H1 (cell line): ENCODE data around the gene KISS1R. TPM values are rescaled to one million over a fixed set of nuclear protein-coding genes. Genes with fewer than 3 reads are reported as not detected.

ENCODE experiments used
- CTCF ChIA-PET: fragments of 300-600 bp; sonication (Branson Sonifier 250); formaldehyde crosslinking; loops from one replicate; lab custom pipeline; 2021; ENCODE audit not compliant: partially characterized antibody; lab: Charles Lee
- POLR2A ChIA-PET: fragments of 300-600 bp; sonication (Branson Sonifier 250); formaldehyde crosslinking; loops from one replicate; lab custom pipeline; 2021; ENCODE audit warnings: inconsistent platforms; ENCODE audit not compliant: partially characterized antibody; lab: Charles Lee
- DNase-seq, 2 experiments: peaks; one replicate each; pipeline versions ENCODE4 v3.0.0 to v3.0.0-alpha.2; 2010 to 2022; ENCODE audit warnings: low spot score in 2 of 2, low read depth in 1 of 2, mixed read lengths in 1 of 2
- FAIRE-seq: peaks from 2 replicates; lab custom pipeline; 2011; peaks lifted over from hg19 to GRCh38; lab: Jason Lieb, UNC
- H2AFZ ChIP-seq: 2 replicates; pipeline ENCODE4 v1.8.1; 2012; ENCODE audit warnings: low read length, inconsistent platforms
- H2AK5ac ChIP-seq: 2 replicates; pipeline ENCODE4 v1.6.1; 2013; ENCODE audit warnings: low read depth, low read length
- H2BK120ac ChIP-seq: replicated peaks from 2 replicates; pipeline ENCODE3; 2013; ENCODE audit warnings: low read depth, low read length, inconsistent platforms
- H2BK12ac ChIP-seq: 2 replicates; pipeline ENCODE4 v1.6.1; 2013; ENCODE audit warnings: low read depth, low read length
- H2BK15ac ChIP-seq: 2 replicates; pipeline ENCODE4 v1.6.1; 2013; ENCODE audit warnings: low read length
- H2BK20ac ChIP-seq: 2 replicates; pipeline ENCODE4 v1.6.1; 2013; ENCODE audit warnings: low read length
- H2BK5ac ChIP-seq: 2 replicates; pipeline ENCODE4 v1.6.1; 2013; ENCODE audit warnings: low read depth, low read length
- H3K14ac ChIP-seq: 2 replicates; pipeline ENCODE4 v1.6.1; 2013; ENCODE audit warnings: inconsistent platforms; ENCODE audit not compliant: insufficient read length
- H3K18ac ChIP-seq: 2 replicates; pipeline ENCODE4 v1.6.1; 2013; ENCODE audit warnings: low read length; ENCODE audit errors: extremely low read depth
- H3K23ac ChIP-seq: 2 replicates; pipeline ENCODE4 v1.6.1; 2013; ENCODE audit warnings: inconsistent platforms; ENCODE audit not compliant: insufficient read length
- H3K23me2 ChIP-seq: 2 replicates; pipeline ENCODE4 v1.6.1; 2013; ENCODE audit warnings: low read depth, low read length
- H3K27ac ChIP-seq: 2 replicates; pipeline ENCODE4 v1.6.1; 2011; ENCODE audit warnings: low read depth, low read length, inconsistent platforms
- H3K27me3 ChIP-seq, 4 experiments: replicated peaks in 1 of 4; 1 replicate in 1 of 4; 2 replicates in 3 of 4; pipeline versions ENCODE4 v1.6.1 to v1.8.1; 2011 to 2013; ENCODE audit warnings: low read length in 3 of 4, mild to moderate bottlenecking in 3 of 4, inconsistent platforms in 2 of 4, mixed read lengths in 2 of 4, moderate library complexity in 1 of 4; ENCODE audit not compliant: control insufficient read depth in 3 of 4, insufficient read depth in 3 of 4; ENCODE audit errors: extremely low read depth in 1 of 4
- H3K36me3 ChIP-seq, 4 experiments: 2 replicates each; pipeline versions ENCODE4 v1.6.1 to v1.8.1; 2011 to 2013; ENCODE audit warnings: mild to moderate bottlenecking in 4 of 4, low read length in 3 of 4, moderate library complexity in 2 of 4, control low read depth in 1 of 4, inconsistent platforms in 1 of 4; ENCODE audit not compliant: insufficient read depth in 4 of 4, control insufficient read depth in 2 of 4
- H3K4ac ChIP-seq: replicated peaks from 2 replicates; pipeline ENCODE3; 2013; ENCODE audit warnings: low read length, low read depth, mixed read lengths, inconsistent platforms; ENCODE audit not compliant: insufficient read length
- H3K4me1 ChIP-seq, 4 experiments: replicated peaks in 1 of 4; 1 replicate in 1 of 4; 2 replicates in 3 of 4; pipeline versions ENCODE4 v1.6.1 to v1.8.1; 2011 to 2013; ENCODE audit warnings: low read length in 3 of 4, inconsistent platforms in 2 of 4, mixed read lengths in 1 of 4; ENCODE audit not compliant: insufficient read depth in 4 of 4, control insufficient read depth in 3 of 4
- H3K4me2 ChIP-seq, 2 experiments: 2 replicates each; pipeline versions ENCODE4 v1.6.1 to v1.8.1; 2011 to 2013; ENCODE audit warnings: low read depth in 2 of 2, low read length in 2 of 2, control low read depth in 1 of 2, inconsistent platforms in 1 of 2, mild to moderate bottlenecking in 1 of 2; ENCODE audit not compliant: insufficient read depth in 1 of 2
- H3K4me3 ChIP-seq, 4 experiments: fragments of 200-600, 300-600 bp in 1 of 4; sonication (generic), shearing (Covaris generic), sonication (Bioruptor Twin) in 1 of 4; 2 replicates each; pipeline versions ENCODE4 v1.5.1 to v1.8.1; 2011 to 2016; ENCODE audit warnings: low read length in 4 of 4, low read depth in 3 of 4, control low read depth in 2 of 4, inconsistent platforms in 2 of 4, mild to moderate bottlenecking in 2 of 4, mixed read lengths in 1 of 4, moderate library complexity in 1 of 4; ENCODE audit not compliant: insufficient read depth in 2 of 4; ENCODE audit errors: extremely low read depth in 1 of 4
- H3K56ac ChIP-seq: replicated peaks from 2 replicates; pipeline ENCODE3; 2013; ENCODE audit warnings: low read depth, mild to moderate bottlenecking, mixed read lengths, low read length, inconsistent platforms; ENCODE audit not compliant: insufficient read length
- H3K79me1 ChIP-seq: 2 replicates; pipeline ENCODE4 v1.6.1; 2013; ENCODE audit warnings: low read depth, low read length, control low read depth
- H3K79me2 ChIP-seq, 2 experiments: 2 replicates each; pipeline versions ENCODE4 v1.6.1 to v1.8.1; 2012 to 2013; ENCODE audit warnings: low read length in 2 of 2, mild to moderate bottlenecking in 2 of 2, inconsistent platforms in 1 of 2; ENCODE audit not compliant: insufficient read depth in 2 of 2, control insufficient read depth in 1 of 2
- H3K9ac ChIP-seq, 4 experiments: replicated peaks in 1 of 4; 1 replicate in 1 of 4; 2 replicates in 3 of 4; pipeline versions ENCODE4 v1.6.1 to v1.8.1; 2011 to 2013; ENCODE audit warnings: low read depth in 3 of 4, low read length in 3 of 4, control low read depth in 2 of 4, mild to moderate bottlenecking in 2 of 4, moderate library complexity in 2 of 4, inconsistent platforms in 1 of 4; ENCODE audit errors: extremely low read depth in 1 of 4
- H3K9me3 ChIP-seq, 2 experiments: 2 replicates each; pipeline versions ENCODE4 v1.6.1 to v1.8.1; 2012 to 2013; ENCODE audit warnings: mild to moderate bottlenecking in 2 of 2, moderate library complexity in 2 of 2, control low read depth in 1 of 2, inconsistent platforms in 1 of 2, low read depth in 1 of 2, low read length in 1 of 2, mixed read lengths in 1 of 2; ENCODE audit not compliant: insufficient read depth in 2 of 2
- H4K20me1 ChIP-seq, 2 experiments: replicated peaks in 1 of 2; 2 replicates each; pipeline versions ENCODE3 to v1.8.1; 2011 to 2013; ENCODE audit warnings: inconsistent platforms in 2 of 2, low read length in 2 of 2, mild to moderate bottlenecking in 1 of 2; ENCODE audit not compliant: insufficient read depth in 2 of 2, control insufficient read depth in 1 of 2
- H4K5ac ChIP-seq: 2 replicates; pipeline ENCODE4 v1.6.1; 2013; ENCODE audit warnings: low read length, low read depth, mixed read lengths, inconsistent platforms; ENCODE audit not compliant: insufficient read length
- H4K8ac ChIP-seq: 2 replicates; pipeline ENCODE4 v1.8.0; 2013; ENCODE audit warnings: mild to moderate bottlenecking, moderate library complexity, low read length, inconsistent platforms; ENCODE audit not compliant: insufficient read depth; ENCODE audit errors: extremely low read depth
- H4K91ac ChIP-seq: replicated peaks from 2 replicates; pipeline ENCODE3; 2013; ENCODE audit warnings: low read length, mixed read lengths, inconsistent platforms; ENCODE audit not compliant: insufficient read length
- JUN ChIP-seq: IDR thresholded peaks from 2 replicates; pipeline ENCODE4 v1.6.1; 2011; ENCODE audit warnings: low read depth, mild to moderate bottlenecking, improper control_type of control experiment, low read length
- JUND ChIP-seq: IDR thresholded peaks from 2 replicates; pipeline ENCODE4 v1.6.1; 2011; ENCODE audit warnings: mild to moderate bottlenecking, improper control_type of control experiment, low read length
- SIX5 ChIP-seq: IDR thresholded peaks from 2 replicates; pipeline ENCODE4 v1.6.1; 2011; ENCODE audit warnings: mild to moderate bottlenecking, low read depth, low read length
- SP1 ChIP-seq: IDR thresholded peaks from 2 replicates; pipeline ENCODE4 v1.6.1; 2011; ENCODE audit warnings: low read depth, low read length
- SRF ChIP-seq: IDR thresholded peaks from 2 replicates; pipeline ENCODE4 v1.6.1; 2011; ENCODE audit warnings: mild to moderate bottlenecking, low read depth, low read length, moderate library complexity
- WGBS, 2 experiments: shearing (Covaris generic) in 1 of 2; methylation state at CpG; one replicate each; pipeline versions ENCODE4 v1.1.6 to v1.1.7; 2013 to 2015; ENCODE audit warnings: low lambda C conversion rate in 2 of 2, mixed read lengths in 2 of 2, inconsistent platforms in 1 of 2, low coverage in 1 of 2, missing lambda C conversion rate in 1 of 2; ENCODE audit not compliant: insufficient replicate concordance in 2 of 2, insufficient coverage in 1 of 2, insufficient read length in 1 of 2; ENCODE audit errors: extremely low coverage in 1 of 2, missing lambda C conversion rate in 1 of 2; 5-methylcytosine and 5-hydroxymethylcytosine counted together
- polyA plus RNA-seq, 7 experiments: library from polyadenylated mRNA; depleted of rRNA in 3 of 7; stranded (reverse) in 5 of 7; unstranded in 2 of 7; fragments of >200 nt in 5 of 7; fragments of 200-250 nt in 2 of 7; gene quantifications; 1 replicate in 5 of 7; 2 replicates in 1 of 7; 4 replicates in 1 of 7; pipeline versions ENCODE4 v1.2.1 to v1.2.3, GENCODE V29; 2011 to 2013; ENCODE audit warnings: missing spikeins in 2 of 7, mixed read lengths in 2 of 7
- total RNA-seq: library from RNA; stranded (reverse); fragmentation: NEBNext Ultra II Directional; extraction: Animal tissue kit (Norgen Biotek cat#: 25700); gene quantifications from 2 replicates; pipeline ENCODE4 v1.2.1, GENCODE V29; 2021
- TF ChIP-seq, protein P1 (sequence below), 3 experiments: IDR thresholded peaks; 1 replicate in 2 of 3; 2 replicates in 1 of 3; pipeline versions ENCODE4 v1.5.1 to v1.6.1; 2011; ENCODE audit warnings: low read length in 3 of 3, mild to moderate bottlenecking in 3 of 3, inconsistent platforms in 2 of 3, low read depth in 1 of 3, moderate library complexity in 1 of 3; ENCODE audit not compliant: insufficient read depth in 1 of 3; ENCODE audit errors: control extremely low read depth in 1 of 3

KISS1R gene
- total and polyA plus RNA-seq, 2 of the 8 experiments (the other 6 are each of a cell fraction or from before 2014, with no cell fraction given), result 2.3 to 2.7 TPM

- TF ChIP-seq JUND (no peak), SIX5 (no peak), JUN (no peak), SP1 (no peak), SRF (no peak)
- TF ChIP-seq, protein P1, sequence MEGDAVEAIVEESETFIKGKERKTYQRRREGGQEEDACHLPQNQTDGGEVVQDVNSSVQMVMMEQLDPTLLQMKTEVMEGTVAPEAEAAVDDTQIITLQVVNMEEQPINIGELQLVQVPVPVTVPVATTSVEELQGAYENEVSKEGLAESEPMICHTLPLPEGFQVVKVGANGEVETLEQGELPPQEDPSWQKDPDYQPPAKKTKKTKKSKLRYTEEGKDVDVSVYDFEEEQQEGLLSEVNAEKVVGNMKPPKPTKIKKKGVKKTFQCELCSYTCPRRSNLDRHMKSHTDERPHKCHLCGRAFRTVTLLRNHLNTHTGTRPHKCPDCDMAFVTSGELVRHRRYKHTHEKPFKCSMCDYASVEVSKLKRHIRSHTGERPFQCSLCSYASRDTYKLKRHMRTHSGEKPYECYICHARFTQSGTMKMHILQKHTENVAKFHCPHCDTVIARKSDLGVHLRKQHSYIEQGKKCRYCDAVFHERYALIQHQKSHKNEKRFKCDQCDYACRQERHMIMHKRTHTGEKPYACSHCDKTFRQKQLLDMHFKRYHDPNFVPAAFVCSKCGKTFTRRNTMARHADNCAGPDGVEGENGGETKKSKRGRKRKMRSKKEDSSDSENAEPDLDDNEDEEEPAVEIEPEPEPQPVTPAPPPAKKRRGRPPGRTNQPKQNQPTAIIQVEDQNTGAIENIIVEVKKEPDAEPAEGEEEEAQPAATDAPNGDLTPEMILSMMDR (IDR thresholded peaks at IDR 0.05; ENCODE audit: control extremely low read depth in 1 of 3, insufficient read depth in 1 of 3, low read depth in 1 of 3, low read length in 3 of 3), result no peak
- ChIA-PET POLR2A (interaction anchor here (0.9 to 11.5 kb wide), 6 partner anchors 8 to 110 kb away, joined by 3 to 82 read pairs (median 4); partner anchors contain the start of genes MED16, RNU6-9 and WDR18), CTCF (interaction anchor here (2.8 kb wide), 1 partner anchor 15 kb away, joined by 10 read pairs; no protein-coding TSS in a partner anchor)
- DNase-seq (no peak), FAIRE-seq (no peak)
- Histone ChIP-seq H3K18ac (no peak overlapping the region), H4K91ac (peak overlapping the region; percentile 42), H2AFZ (no peak overlapping the region), H2AK5ac (no peak overlapping the region), H3K56ac (no peak overlapping the region), H2BK5ac (peak overlapping the region; percentile 73; the same call in 1 of the 2 replicates), H3K36me3 (peaks cover 0 to 18% (median 0%) of the 10 kb centered on the region in 4 experiments; a peak in 4 of 8 replicates), H4K5ac (no peak overlapping the region), H3K4me3 (peak overlapping the region in 1 of 4 experiments; percentile 35; a peak in 1 of 8 replicates), H2BK15ac (no peak overlapping the region), H3K79me2 (no peaks in the 10 kb centered on the region), H3K4me2 (no peak overlapping the region), H4K8ac (peak overlapping the region; percentile 35; the same call in 1 of the 2 replicates), H3K27ac (no peak overlapping the region), H3K9ac (no peak overlapping the region), H2BK120ac (no peak overlapping the region), H3K4me1 (peaks cover 3 to 20% (median 6%) of the 10 kb centered on the region in 4 experiments; a peak in 6 of 7 replicates), H2BK20ac (no peak overlapping the region), H2BK12ac (no peak overlapping the region), H3K27me3 (no peaks in the 10 kb centered on the region), H3K4ac (no peak overlapping the region), H4K20me1 (peaks cover 4 to 9% of the 10 kb centered on the region in 2 experiments), H3K23me2 (no peaks in the 10 kb centered on the region), H3K79me1 (peaks cover 2% of the 10 kb centered on the region), H3K23ac (no peak overlapping the region), H3K14ac (no peak overlapping the region), H3K9me3 (peaks cover 0 to 3% of the 10 kb centered on the region in 2 experiments; a peak in 1 of 4 replicates)
- WGBS, 2 experiments, result 84% methylated on average over 11 of the region's 27 CpGs; no CpG with 5 or more reads in 1 of the 2 experiments
These were observed 44.7 kb upstream of the KISS1R start for GRCh38 chr19:872266-872951.
